GM19395 (cell line): ENCODE results near the gene HEBP2.
A peak's percentile ranks its signal among the peaks of the same experiment; 100 is the strongest.
"Not testable (repeated sequence)": the region's sequence is repeated elsewhere in the genome, so short reads cannot be mapped to it uniquely, and the experiment has no call there.

ENCODE experiments used
- ATAC-seq: cut with Tn5 transposase; IDR thresholded peaks from one replicate; pipeline ENCODE4 v1.9.1; 2021; ENCODE audit warnings: mild to moderate bottlenecking, moderate library complexity; ENCODE audit not compliant: unreplicated experiment

The HEBP2 gene, protein sequence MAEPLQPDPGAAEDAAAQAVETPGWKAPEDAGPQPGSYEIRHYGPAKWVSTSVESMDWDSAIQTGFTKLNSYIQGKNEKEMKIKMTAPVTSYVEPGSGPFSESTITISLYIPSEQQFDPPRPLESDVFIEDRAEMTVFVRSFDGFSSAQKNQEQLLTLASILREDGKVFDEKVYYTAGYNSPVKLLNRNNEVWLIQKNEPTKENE

DNA sequence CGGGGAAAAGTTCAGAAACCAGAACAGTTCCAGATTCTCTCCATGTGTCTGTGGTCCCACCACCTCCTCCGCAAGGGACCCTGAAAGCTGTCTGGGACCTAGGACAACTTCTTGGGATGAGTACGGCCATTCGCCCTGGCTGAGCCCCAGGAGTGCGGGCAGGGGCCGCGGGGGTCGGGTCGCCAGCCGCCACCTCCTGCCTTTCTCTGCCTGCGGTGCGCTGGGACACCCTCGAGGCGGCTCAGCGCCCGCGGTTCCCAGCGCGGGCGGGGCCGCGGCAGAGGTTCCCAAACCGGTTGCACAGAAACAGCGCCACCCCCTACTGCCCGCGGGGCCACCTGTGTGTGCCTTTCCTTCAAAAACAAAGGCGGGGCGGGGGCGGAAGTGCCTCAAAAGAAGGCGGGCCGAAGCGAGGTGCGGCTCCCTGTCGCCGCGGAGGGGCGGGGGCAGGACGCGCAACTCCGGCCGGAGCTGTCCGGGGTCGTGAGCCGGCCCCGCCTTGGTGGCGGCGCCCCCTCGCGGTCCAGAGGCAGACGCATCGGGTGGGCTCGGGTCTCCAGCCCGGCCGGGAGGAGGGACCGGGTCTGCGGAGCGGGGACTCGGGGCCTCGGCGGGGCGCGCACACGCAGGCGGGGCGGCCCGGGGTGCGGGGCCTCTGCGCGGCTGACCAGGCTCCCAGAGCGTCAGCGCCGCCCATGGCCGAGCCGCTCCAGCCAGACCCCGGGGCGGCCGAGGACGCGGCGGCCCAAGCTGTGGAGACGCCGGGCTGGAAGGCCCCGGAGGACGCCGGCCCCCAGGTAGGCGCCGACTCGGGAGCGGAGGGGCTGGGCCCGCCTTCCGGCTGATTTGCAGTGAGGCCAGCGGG is at the start of gene HEBP2:
HEBP2 (plus strand) TSS at position 423 of the 865 bp plus-strand sequence; CDS start at position 696, 273 bp downstream.
- peak; percentile 92 for ATAC-seq

DNA sequence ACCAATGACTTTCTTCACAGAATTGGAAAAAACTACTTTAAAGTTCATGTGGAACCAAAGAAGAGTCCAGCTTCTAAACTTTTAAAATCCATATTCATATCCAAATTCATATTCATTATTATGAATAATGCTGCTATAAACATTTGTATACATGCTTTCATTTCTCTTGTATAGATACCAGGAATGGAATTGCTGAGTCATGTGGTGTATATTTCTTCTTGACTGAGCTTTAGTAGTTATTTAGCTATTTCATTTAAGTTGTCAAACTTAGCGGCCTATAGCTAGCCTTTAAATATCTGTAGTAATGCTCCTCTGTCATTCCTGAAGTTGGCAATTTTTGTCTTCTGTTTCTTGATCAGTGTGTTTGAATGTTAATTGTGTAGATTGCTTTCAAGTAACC is 46.1 kb upstream of the HEBP2 start:
- ATAC-seq = no peak

DNA sequence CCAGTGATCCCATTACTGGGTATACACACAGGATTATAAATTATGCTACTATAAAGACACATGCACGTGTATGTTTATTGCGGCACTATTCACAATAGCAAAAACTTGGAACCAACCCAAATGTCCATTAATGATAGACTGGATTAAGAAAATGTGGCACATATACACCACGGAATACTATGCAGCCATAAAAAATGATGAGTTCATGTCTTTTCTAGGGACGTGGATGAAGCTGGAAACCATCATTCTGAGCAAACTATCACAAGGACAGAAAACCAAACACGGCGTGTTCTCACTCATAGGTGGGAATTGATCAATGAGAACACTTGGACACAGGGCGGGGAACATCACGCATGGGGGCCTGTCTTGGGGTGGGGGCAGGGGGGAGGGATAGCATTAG is 35.3 kb upstream of the HEBP2 start:
- not testable (repeated sequence) for ATAC-seq

DNA sequence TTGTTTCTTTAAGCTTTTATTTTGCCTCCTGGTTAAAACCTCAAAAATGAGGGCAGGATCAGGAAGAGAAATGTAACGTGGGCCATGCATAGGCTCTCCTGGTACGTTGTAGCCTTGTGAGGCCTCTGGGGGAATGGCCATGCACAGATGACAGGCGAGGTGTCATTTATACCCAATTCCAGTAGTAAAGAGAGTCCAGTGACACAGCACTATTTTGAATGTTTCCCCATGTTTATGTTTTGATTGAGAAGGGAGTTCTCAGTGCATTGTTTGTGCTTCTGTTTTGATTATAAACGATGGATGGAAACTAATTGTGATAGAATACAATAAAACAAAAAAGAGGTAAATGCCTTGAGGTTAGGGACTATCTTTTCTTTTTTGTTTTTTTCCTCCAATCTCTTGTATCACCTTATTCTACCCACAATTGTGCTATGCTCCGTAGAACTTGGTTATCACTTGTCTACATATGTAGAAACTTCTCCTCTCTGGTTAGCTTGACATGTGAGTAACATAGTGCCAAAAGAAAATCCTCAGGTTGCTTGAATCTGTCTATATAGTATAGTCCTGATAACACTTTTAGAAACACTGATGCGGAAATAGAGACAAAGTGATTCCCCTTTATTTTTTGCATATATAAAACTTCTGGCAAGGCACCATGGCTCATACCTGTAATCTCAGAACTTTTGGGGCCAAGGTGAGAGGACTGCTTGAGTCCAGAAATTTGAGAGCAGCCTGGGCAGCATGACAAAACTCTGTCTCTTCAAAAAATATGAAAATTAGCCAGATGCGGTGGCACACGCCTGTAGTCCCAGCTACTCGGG is 33.2 kb upstream of the HEBP2 start:
- no peak for ATAC-seq

DNA sequence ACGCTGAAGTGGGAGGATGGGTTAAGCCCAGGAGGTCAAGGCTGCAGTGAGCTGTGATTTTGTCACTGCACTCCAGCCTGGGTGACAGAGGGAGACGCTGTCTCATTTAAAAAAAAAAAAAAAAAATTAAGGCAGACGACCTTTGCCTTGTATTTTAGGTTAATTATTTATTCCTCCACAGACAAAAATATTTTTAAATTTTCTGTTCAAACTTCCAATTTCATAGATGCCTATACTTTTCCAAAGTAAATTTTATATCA is 32.6 kb upstream of the HEBP2 start:
- no peak for ATAC-seq

DNA sequence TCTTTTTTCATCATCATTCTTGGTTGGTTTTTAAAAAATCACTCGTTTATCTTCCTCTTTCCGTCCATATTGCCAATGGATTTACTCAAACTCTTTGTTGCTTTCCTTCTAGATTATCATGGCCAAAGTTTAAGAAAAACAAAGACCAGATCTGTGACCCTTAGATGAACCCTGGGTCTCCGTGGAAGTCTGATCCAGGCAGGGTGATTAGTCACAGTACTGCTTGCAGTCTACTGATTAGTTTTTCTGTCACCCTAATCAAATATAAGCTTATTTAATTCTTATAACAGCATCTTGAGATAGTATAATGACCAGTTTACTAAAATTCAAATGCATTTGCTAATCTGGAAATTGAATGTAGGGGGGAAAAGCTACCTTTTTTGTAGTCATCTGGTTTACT is 32.3 kb upstream of the HEBP2 start:
- ATAC-seq = no peak

DNA sequence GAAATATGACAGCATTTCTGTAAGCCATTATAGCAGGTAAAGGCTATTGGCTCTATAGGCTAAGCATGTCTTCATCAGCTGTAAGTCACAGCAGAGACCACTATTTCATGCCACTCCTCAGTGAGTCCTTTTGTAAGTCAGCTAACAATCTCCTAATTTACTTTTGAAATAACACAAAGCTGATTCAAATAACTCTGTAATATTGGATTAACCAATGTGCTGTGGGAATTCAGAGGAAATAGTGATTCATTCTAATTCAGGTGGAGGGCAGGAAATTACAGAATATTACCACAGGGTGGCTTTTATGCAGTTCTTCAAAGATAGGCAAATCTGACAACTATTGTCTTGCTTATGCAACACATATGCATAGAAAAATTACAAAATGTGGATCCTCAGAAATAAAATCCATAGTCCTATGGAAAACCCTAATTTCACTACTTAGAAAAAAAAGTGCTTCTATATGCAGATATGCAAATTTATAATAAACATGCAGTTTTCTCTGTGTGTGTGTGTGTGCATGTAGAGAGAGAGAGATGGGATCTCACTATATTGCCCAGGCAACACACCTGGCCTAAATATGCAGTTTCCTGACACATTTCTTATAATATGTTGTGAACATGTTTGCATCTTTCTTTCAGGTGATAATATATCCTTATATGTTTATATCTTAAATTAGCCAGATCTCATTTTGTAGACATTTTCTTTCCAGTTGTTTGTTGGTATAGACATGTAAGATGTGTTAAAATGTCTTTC is 31.1 kb upstream of the HEBP2 start:
- no peak for ATAC-seq

DNA sequence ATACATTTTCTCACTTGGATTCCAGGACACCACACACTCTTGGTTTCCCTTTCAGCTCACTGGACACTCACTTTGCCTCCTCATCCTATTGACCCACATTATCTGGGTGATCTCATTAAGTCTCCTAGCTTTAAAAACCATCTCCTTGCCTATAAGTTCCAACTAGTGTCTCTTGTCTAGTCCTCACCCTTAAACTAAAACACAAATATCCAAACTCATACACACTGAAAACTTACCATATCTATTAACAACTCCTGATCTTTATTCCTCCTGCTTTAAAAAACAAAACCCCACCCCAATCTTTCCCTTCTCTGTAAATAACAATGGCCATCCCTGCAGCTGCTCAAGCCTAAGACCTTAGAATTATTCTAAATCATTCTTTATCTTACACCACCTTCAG is 29.8 kb upstream of the HEBP2 start:
- no peak for ATAC-seq

DNA sequence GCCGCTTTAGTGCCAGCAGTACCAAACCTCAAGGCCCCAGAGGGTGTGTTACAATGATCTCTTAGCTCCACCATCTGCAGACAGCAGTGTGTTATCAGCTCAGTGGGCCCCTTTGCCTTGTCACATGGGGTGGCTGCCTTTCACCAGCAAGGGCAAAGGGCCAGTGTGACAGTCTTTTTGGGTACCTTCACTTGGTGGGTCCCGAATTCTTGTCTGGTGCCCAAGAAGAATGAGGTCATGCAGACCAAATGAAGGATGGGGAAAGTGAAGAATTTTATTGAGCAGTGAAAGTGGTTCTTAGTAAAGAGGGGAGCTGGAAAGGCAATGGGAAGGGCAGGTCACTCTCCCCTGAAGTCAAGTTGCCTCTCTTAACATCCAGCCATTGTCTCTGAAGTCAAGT is 29.2 kb upstream of the HEBP2 start:
- ATAC-seq = no peak

DNA sequence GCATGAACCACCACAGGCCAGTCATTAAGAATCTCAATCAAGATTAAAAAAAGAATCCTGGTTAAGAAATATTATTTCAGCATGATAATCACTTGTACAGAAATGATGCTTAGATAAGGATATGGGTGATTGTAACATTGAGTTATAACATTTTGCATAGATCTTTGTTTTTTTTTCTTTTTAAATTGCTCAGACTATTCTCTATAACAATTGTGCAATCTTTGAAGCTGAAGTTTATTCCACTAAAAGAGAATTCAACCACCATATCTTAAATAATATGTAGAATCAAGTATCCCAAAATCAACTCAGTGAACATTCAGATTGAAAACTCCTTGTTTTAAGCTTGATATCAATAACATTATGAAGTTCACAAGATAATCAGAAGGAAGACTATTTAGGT is 27.0 kb upstream of the HEBP2 start:
- ATAC-seq = no peak

DNA sequence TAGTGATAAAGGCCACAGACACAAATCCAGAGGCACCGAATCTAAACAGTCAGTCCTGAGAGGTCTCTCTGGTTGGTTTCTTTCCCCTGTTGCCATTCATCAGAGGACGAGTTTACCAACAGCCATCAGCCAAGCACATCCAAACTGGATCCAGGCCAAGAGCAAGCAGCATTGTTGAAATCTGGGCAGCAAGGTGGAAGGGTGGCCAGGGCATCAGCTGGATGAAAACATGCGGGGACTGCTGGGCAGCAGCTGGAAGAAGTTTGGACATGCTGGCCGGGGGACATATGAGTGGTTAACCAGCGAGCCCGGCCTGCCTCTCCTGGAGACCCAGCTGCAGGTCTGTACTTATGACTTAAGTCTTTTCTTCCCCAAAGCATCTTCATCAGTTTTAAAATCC is 26.2 kb upstream of the HEBP2 start, which contains the start of gene SMIM28:
SMIM28 (plus strand) TSS at position 62 of the 400 bp plus-strand sequence; CDS start at position 230, 168 bp downstream.
- ATAC-seq = no peak

DNA sequence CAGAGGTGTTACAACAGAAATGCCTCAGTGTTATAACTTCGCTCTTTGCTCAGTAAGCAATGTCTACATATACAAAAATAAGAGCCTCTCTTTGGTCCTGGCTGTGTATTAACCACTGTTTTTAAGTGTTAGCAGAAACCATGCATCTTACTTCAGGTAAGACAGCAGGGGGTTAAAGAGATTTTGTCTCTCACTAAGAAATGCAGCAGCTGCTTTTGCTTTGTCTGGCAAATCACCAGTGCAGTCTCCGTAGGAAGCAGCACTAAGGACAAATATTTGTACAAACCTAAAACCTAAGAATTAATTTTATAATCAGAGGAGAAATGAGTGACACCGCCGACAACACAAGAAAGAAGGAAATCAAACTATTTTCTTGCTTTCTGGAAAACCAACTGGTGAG is 25.6 kb upstream of the HEBP2 start:
- ATAC-seq = no peak

DNA sequence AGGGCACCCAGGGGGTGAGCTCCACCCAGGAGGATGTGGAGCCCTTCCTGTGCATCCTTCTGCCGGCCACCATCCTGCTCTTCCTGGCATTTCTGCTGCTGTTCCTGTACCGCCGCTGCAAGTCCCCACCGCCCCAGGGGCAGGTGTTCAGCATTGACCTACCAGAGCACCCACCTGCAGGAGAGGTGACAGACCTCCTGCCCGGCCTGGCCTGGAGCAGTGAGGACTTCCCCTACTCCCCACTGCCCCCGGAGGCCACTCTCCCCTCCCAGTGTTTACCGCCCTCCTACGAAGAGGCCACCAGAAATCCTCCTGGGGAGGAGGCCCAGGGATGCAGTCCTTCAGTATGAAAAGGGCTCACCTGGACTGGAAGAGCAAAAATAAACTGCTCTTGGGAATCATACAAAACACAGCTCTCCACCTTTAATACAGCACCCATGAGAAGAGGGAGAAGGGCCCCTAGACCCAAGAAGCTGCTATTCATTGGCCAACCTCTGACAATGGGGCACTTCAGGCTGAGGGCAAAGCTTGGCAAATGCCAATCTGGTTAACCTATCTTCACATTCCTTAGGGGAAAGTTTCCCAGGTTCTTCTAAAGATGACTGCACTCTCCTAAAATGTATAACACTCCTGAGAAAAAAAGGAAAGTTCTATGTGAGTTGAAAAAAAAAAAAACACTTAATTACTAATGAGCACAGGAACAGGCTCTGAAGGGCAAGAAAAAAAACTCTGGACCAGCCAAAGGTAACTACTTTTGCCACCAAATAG is 21.3 kb upstream of the HEBP2 start:
- no peak for ATAC-seq

DNA sequence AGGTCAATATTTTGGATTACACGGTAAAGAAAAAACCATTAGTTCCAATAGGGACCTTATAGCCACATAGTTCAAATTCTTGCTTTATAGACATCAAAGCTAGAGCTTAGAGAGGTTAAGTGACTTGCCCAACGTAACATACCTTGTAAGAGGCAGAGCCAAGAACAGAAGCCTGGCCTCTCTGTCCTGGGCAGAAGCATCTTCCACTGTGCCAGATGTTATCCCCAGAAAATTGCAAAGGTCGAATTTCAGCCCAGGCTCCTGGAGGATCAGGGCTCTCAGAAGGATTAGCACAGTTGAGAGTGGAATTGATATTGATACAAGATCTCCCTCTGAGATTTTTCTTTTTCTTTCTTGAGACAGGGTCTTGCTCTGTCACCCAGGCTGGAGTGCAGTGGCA is 20.2 kb upstream of the HEBP2 start:
- ATAC-seq = no peak

DNA sequence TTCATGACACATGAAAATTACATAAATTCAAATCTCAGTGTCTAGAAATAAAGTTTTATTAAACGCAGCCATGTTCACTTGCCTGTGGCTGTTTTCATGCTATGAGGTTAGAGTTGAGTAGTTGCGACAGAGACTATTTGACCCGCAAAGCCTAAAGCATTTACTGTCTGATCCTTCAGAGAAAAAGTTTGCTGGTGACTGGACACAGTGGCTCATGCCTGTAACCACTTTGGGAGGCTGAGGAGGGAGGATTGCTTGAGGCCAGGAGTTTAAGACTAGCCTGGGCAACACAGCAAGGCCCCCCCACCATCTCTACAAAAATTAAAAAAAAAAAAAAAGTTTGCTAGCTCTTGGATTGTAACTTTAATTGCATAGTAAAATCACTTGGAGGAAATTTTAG is 17.1 kb upstream of the HEBP2 start:
- no peak for ATAC-seq

DNA sequence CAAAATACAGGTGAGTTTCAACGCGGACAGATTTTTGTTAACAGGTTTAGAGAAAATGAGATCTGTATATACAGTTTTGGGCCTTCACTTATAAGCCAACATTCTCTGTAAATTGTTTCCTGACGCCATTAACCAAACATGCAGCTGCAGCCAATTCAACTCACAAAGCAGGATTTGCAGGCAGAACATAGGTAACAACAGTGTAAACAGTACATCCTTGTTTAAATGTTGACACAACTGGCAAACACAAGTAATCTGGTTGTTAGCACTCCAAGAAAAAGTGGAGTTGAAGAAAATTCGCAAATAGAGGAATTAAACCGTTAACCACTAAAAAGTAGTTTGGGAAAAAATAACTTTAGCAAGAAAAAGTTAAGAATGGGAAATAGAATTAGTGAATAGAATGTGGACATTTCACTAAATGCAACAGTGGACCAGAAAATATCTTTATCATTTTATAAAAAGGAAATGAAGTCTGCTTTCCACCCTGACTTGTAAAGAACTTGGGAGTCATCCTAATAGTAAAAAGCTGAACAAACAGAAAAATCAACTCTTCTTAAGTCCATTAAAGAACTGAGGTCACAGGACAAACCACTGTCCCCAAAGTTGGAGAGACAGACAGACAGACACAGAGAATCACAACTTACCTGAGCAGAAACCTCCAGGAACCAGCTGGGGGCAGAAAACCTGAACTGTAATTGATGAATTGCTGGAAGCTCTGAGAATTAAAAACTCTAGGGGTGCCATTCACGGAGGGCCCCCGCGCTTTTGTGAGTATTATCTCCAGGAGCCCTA is 16.2 kb upstream of the HEBP2 start:
- ATAC-seq = no peak

DNA sequence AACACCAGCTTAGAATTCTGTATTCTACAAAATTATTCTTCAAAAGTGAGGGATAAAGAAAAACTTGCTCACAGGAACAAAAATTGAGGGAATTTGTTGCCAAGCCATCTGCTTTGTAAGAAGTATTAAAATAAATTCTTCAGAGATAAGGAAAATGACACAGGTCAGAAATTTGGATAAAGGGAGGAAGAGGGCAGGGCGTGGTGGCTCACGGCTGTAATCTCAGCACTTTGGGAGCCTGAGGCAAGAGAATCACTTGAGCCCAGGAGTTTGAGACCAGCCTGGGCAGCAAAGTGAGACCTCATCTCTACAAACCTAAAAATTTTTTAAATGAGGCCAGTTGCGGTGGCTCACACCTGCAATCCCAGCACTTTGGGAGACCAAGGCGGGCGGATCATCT is 14.5 kb upstream of the HEBP2 start:
- ATAC-seq = no peak

DNA sequence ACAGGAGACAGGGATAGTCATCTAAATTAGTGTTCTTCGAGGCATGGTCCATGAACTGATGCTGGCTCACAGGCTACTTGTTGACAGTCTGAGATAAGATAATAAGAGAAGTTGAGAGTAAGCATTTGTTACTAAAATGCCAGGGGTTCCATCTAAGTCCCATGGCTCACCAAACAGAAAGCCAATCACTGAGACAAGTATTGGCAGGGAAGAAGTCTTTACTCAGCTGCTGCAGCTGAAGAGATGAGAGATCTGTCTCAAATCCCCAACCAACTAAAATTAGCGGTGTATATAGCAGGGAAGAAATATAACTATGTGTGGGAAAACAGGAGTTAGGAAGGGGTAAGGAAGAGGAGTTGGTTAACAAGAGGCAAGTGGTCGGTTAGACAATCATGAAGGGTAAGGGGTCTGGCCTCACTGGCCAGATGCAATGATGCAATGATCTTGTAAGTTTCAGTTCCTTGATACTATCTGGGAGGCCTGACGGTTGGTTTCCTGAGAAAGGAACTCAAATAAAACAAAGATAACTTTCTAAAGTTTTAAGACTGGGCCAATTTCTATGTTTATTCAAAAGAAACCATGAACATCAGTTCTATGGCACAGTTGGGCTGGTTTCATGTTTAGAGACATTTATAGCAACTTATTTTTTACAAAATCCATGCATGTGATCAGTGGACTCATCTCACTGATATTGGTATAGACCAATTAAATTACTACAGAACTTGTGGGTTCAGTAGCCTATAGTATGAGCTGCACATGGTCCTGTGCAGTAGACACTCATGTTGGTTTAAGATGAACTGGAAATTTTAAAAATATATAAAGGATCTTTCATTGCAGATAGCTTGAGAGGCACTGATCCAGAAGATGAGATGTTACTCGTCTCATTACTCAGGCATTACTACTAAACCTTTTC is 9.9 kb upstream of the HEBP2 start:
- ATAC-seq = peak; percentile 53

DNA sequence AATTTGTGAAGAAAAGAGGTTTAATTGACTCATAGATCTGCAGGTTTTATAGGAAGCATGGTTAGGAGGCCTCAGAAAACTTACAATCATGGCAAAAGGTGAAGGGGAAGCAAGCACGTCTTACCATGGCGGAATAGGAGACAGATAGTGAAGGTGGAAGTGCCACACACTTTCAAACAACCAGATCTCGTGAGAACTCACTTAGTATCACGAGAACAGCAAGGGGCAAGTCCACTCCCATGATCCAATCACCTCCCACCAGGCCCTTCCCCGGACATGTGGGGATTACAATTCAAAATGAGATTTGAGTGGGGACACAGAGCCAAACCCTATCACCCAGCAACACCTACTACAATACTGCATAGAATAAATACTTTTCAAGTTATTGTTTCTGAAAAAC is 7.3 kb upstream of the HEBP2 start:
- no peak for ATAC-seq
